ENCODE measurements around the gene EGFL7.
A peak's percentile ranks its signal among the peaks of the same experiment; 100 is the strongest.

Gene EGFL7

DNA sequence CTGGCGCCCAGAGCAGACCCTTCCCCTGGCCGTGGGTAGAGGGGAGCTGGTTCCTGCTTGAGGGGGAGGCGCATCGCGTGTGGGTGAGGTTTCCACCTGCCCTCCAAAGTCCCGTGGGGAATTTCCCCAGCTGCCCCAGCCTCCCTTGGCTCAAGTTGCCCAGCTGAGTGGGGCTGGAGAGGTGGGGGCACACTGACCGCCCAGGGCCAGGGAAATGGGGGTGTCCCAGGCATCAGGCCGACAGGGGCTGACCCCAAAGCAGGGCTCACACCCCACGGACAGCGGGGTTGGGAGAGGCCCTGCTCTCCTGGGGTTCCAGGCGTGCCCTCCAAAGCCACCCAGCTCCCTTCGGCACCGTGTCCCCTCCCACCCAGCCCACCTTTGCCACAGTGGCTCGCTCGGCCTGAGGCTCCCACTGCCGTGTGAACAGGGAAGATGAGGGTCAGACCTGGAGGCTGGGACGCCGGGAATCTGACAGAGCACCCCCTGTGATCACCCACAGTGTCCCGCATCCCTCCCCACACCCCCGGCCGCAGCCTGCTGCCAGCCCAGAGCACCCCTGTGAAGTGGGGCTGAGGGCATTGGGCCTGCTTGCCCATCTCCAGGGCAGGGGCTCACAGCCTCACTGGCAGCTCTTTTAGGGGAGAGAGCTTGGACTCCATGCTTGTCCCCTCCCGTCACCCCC lies 933 bp upstream of the EGFL7 start:
- Histone ChIP-seq H3K36me3 (ENCODE audit: control insufficient read depth, insufficient read depth, low read length) (no peaks in the 10 kb centered on the region), H3K27me3 (ENCODE audit: control insufficient read depth, insufficient read depth, low read length) (no peaks in the 10 kb centered on the region), H3K9me3 (ENCODE audit: control insufficient read depth, low read length) (no peaks in the 10 kb centered on the region), H2AFZ (no peak overlapping the region), H3K4me1 (no peaks in the 10 kb centered on the region), H3K79me2 (no peaks in the 10 kb centered on the region), H3K27ac (peak overlapping the region; percentile 64), H3K4me3 (ENCODE audit: low read depth, low read length) (peak overlapping the region; percentile 1), H3K4me2 (ENCODE audit: low read length) (no peak overlapping the region), H3K9ac (no peak overlapping the region)
- no peak for TF ChIP-seq CTCF (IDR thresholded peaks at IDR 0.05)

DNA sequence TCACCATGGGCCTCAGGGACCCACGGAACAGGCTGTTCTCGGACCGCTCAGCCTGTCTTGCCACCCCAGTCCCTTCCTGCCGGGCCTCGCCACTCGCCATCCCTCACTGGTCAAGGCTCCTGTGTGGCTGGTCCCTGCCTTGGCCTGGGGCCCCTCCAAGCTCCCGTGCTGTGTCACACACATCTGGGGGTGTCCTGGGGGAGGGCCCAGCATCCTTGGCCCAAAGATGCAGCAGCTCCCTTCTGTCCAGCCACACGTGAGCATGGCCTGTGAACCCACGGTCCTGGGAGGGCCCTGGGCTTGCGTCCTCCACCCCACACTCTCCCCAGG lies 425 bp upstream of the EGFL7 start:
- Histone ChIP-seq H3K79me2 (no peaks in the 10 kb centered on the region), H2AFZ (no peak overlapping the region), H3K27ac (peak overlapping the region; percentile 64), H3K4me1 (no peaks in the 10 kb centered on the region), H3K9ac (no peak overlapping the region), H3K9me3 (ENCODE audit: control insufficient read depth, low read length) (no peaks in the 10 kb centered on the region), H3K4me2 (ENCODE audit: low read length) (no peak overlapping the region), H3K27me3 (ENCODE audit: control insufficient read depth, insufficient read depth, low read length) (no peaks in the 10 kb centered on the region), H3K4me3 (ENCODE audit: low read depth, low read length) (peak overlapping the region; percentile 1), H3K36me3 (ENCODE audit: control insufficient read depth, insufficient read depth, low read length) (no peaks in the 10 kb centered on the region)
- TF ChIP-seq CTCF (IDR thresholded peaks at IDR 0.05), result no peak

DNA sequence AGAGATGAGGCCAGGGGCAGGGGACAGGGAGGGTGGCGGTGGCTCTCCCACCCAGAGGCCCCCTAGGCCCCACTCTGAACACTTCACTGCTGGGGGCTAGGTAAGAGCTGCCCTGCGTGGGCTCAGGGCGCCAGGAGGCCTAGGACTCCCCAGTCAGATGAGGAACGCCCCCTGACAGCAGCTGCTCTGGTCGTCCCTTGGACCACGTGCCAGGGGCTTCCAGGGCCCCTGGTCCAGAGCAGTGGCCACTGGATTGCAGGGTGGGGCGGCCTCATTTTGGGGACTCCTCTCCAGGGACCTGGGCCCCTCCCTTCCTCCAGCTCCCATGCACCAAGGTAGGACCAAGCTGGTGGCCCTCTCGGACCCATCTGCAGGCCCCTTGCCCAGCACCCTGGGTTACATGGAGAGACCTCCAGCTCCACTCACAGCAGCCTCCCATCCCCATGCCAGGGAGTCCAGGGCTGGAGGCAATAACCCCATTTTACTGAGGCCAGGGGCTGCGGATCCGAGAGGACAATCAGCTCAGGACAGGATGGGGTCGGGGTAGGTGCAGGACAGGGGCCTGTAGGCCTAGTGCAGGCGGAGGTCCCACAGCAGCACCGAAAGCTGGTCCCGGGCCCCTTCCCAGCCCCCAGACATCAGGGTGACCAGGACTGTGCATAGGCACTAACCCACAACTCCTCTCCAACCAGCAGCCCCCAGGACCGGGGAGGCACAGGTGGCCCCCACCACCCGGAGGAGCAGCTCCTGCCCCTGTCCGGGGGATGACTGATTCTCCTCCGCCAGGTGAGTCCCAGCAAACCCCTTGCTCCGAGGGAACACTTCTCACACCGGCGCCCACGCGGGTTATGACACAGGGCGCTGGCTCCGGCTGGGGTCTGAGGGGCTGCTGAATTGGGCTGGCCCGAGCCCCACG lies 1.5 kb downstream of the EGFL7 start:
- no peak overlapping the region for H3K9ac ChIP-seq
- no peaks in the 10 kb centered on the region for H3K79me2 ChIP-seq
- H3K27me3 ChIP-seq (ENCODE audit: control insufficient read depth, insufficient read depth, low read length), result no peaks in the 10 kb centered on the region
- H3K36me3 ChIP-seq (ENCODE audit: control insufficient read depth, insufficient read depth, low read length), result no peaks in the 10 kb centered on the region
- H3K4me2 ChIP-seq (ENCODE audit: low read length), result no peak overlapping the region
- H3K27ac ChIP-seq, result peak overlapping the region; percentile 42
- no peaks in the 10 kb centered on the region for H3K4me1 ChIP-seq
- H2AFZ ChIP-seq, result no peak overlapping the region
- H3K9me3 ChIP-seq (ENCODE audit: control insufficient read depth, low read length), result no peaks in the 10 kb centered on the region
- H3K4me3 ChIP-seq (ENCODE audit: low read depth, low read length), result peak overlapping the region; percentile 45
- TF ChIP-seq CTCF (IDR thresholded peaks at IDR 0.05), result no peak

- peak; percentile 15 for TF ChIP-seq CTCF (IDR thresholded peaks at IDR 0.05)
- H2AFZ ChIP-seq, result no peak overlapping the region
- peak overlapping the region; percentile 45 for H3K4me3 ChIP-seq (ENCODE audit: low read depth, low read length)
- H3K9ac ChIP-seq, result no peak overlapping the region
- H3K27ac ChIP-seq, result peak overlapping the region; percentile 29
- peak overlapping the region; percentile 38 for H3K4me2 ChIP-seq (ENCODE audit: low read length)
- no peaks in the 10 kb centered on the region for H3K79me2 ChIP-seq
- no peaks in the 10 kb centered on the region for H3K4me1 ChIP-seq
- no peaks in the 10 kb centered on the region for H3K9me3 ChIP-seq (ENCODE audit: control insufficient read depth, low read length)
- H3K36me3 ChIP-seq (ENCODE audit: control insufficient read depth, insufficient read depth, low read length), result no peaks in the 10 kb centered on the region
- no peaks in the 10 kb centered on the region for H3K27me3 ChIP-seq (ENCODE audit: control insufficient read depth, insufficient read depth, low read length)
These were observed 2.5 kb downstream of the EGFL7 start for GRCh38 chr9:136665111-136665703.
